Breast epithelium (tissue), 4 donors: ENCODE results near the gene RUSF1. TPM values are rescaled to one million over a fixed set of nuclear protein-coding genes. Genes with fewer than 3 reads are reported as not detected.

Experiments used
- DNase-seq, 2 donors: peaks; one replicate each; pipeline ENCODE4 v3.0.0-alpha.2; 2019; ENCODE audit warnings: low spot score in 2 of 2
- H3K27ac ChIP-seq, 2 donors: fragments of 200-600 bp; sonication (generic) in 1 of 2; one replicate each; pipeline ENCODE4 v1.5.1; 2016 to 2019; ENCODE audit warnings: mild to moderate bottlenecking in 1 of 2
- H3K27me3 ChIP-seq, 2 donors: fragments of 200-600 bp; sonication (generic) in 1 of 2; one replicate each; pipeline versions ENCODE4 v1.5.1 to v1.6.0; 2017 to 2019; ENCODE audit warnings: control low read depth in 1 of 2, mild to moderate bottlenecking in 1 of 2
- H3K36me3 ChIP-seq: fragments of 200-600 bp; one replicate; pipeline ENCODE4 v1.5.1; 2019
- H3K4me1 ChIP-seq, 2 donors: fragments of 200-600 bp; sonication (generic); one replicate each; pipeline ENCODE4 v1.5.1; 2016 to 2019; ENCODE audit warnings: control low read depth in 1 of 2
- H3K4me3 ChIP-seq, 3 donors: fragments of 200-600 bp; sonication (generic); 1 replicate in 2 of 3; 2 replicates in 1 of 3; pipeline ENCODE4 v1.5.1; 2016 to 2019; ENCODE audit warnings: mild to moderate bottlenecking in 3 of 3, moderate library complexity in 2 of 3
- H3K9me3 ChIP-seq, 2 donors: fragments of 200-600 bp; sonication (generic) in 1 of 2; one replicate each; pipeline ENCODE4 v1.5.1; 2016 to 2019; ENCODE audit warnings: control low read depth in 1 of 2
- CTCF ChIP-seq, 3 donors: fragments of 450-650 bp; IDR thresholded peaks; one replicate each; pipeline ENCODE4 v1.5.1; 2016 to 2017; ENCODE audit warnings: antibody characterized with exemption in 3 of 3, mild to moderate bottlenecking in 3 of 3, moderate library complexity in 3 of 3
- POLR2A ChIP-seq: fragments of 450-650 bp; IDR thresholded peaks from one replicate; pipeline ENCODE4 v1.6.1; 2016; ENCODE audit warnings: antibody characterized with exemption, mild to moderate bottlenecking, moderate library complexity
- POLR2AphosphoS5 ChIP-seq, 3 donors: sonication (generic); formaldehyde crosslinking; IDR thresholded peaks; one replicate each; pipeline ENCODE4 v1.6.1; 2017; ENCODE audit warnings: antibody characterized with exemption in 3 of 3
- intact Hi-C: fragments of 100-400 bp; cut with DNase I; formaldehyde crosslinking; loops from one replicate; pipeline ENCODE4 v1.15.1; 2023; ENCODE audit warnings: low total_unique reads
- total RNA-seq, 3 donors: library from RNA; depleted of rRNA; stranded (reverse); fragments of >200 nt; gene quantifications; one replicate each; pipeline ENCODE4 v1.1.0, GENCODE V29; 2016

Gene RUSF1
- total RNA-seq, 3 donors from 2014 or later = 44.2 to 75.4 (median 68.2) TPM

- TF ChIP-seq POLR2AphosphoS5 (IDR thresholded peaks at IDR 0.05) (no peak), POLR2A (no peak)
- Histone ChIP-seq H3K4me1 (no peaks in the 10 kb centered on the region), H3K27me3 (peaks cover 0 to 6% of the 10 kb centered on the region in 2 donors), H3K4me3 (peak overlapping the region in 2 of 3 donors; percentile 45 to 68), H3K9me3 (peaks cover 0 to 11% of the 10 kb centered on the region in 2 donors), H3K27ac (no peak overlapping the region), H3K36me3 (no peaks in the 10 kb centered on the region)
- no peak for DNase-seq
- intact Hi-C loops = no loop called here
Observed at GRCh38 chr16:31536804-31537361, 28.7 kb upstream of the RUSF1 start.

GRCh38 chr16:31535737-31536136, 27.5 kb upstream of the RUSF1 start:
- no peak for TF ChIP-seq POLR2A
- no peak for TF ChIP-seq CTCF (IDR thresholded peaks at IDR 0.05)
- TF ChIP-seq POLR2AphosphoS5 (IDR thresholded peaks at IDR 0.05) = no peak
- Histone ChIP-seq H3K36me3 (no peaks in the 10 kb centered on the region), H3K9me3 (peaks cover 0 to 11% of the 10 kb centered on the region in 2 donors), H3K4me1 (no peaks in the 10 kb centered on the region), H3K27ac (no peak overlapping the region), H3K27me3 (peaks cover 0 to 6% of the 10 kb centered on the region in 2 donors), H3K4me3 (no peak overlapping the region)
- intact Hi-C loops = no loop called here
- no peak for DNase-seq

GRCh38 chr16:31532896-31533295, 24.7 kb upstream of the RUSF1 start:
- H3K27me3 ChIP-seq = peaks cover 0 to 21% of the 10 kb centered on the region in 2 donors
- no peak overlapping the region for H3K27ac ChIP-seq
- H3K36me3 ChIP-seq = no peaks in the 10 kb centered on the region
- DNase-seq = no peak
- intact Hi-C loops = no loop called here
- H3K4me1 ChIP-seq = peaks cover 0 to 3% of the 10 kb centered on the region in 2 donors
- H3K4me3 ChIP-seq = no peak overlapping the region
- H3K9me3 ChIP-seq = no peaks in the 10 kb centered on the region
- TF ChIP-seq POLR2AphosphoS5 (IDR thresholded peaks at IDR 0.05) (no peak), POLR2A (no peak), CTCF (IDR thresholded peaks at IDR 0.05) (no peak)

- Histone ChIP-seq H3K9me3 (no peaks in the 10 kb centered on the region), H3K27ac (no peak overlapping the region), H3K36me3 (no peaks in the 10 kb centered on the region), H3K4me3 (no peak overlapping the region), H3K27me3 (peaks cover 0 to 20% of the 10 kb centered on the region in 2 donors), H3K4me1 (peaks cover 0 to 3% of the 10 kb centered on the region in 2 donors)
- DNase-seq = no peak
- intact Hi-C loops = no loop called here
- TF ChIP-seq POLR2AphosphoS5 (IDR thresholded peaks at IDR 0.05) (no peak), POLR2A (no peak), CTCF (IDR thresholded peaks at IDR 0.05) (no peak)
Observed at GRCh38 chr16:31532120-31532519, 23.9 kb upstream of the RUSF1 start.

- intact Hi-C loops = no loop called here
- peaks cover 0 to 20% of the 10 kb centered on the region in 2 donors for H3K27me3 ChIP-seq
- no peak overlapping the region for H3K4me3 ChIP-seq
- H3K4me1 ChIP-seq = peaks cover 0 to 3% of the 10 kb centered on the region in 2 donors
- no peaks in the 10 kb centered on the region for H3K36me3 ChIP-seq
- H3K9me3 ChIP-seq = no peaks in the 10 kb centered on the region
- no peak for TF ChIP-seq POLR2AphosphoS5 (IDR thresholded peaks at IDR 0.05)
- no peak for TF ChIP-seq CTCF (IDR thresholded peaks at IDR 0.05)
- TF ChIP-seq POLR2A = no peak
- DNase-seq = no peak
- H3K27ac ChIP-seq = no peak overlapping the region
Observed at GRCh38 chr16:31531096-31531495, 22.9 kb upstream of the RUSF1 start.
